GM21447 (cell line): ENCODE data around the gene MANSC1.
"Not testable (repeated sequence)": the region's sequence is repeated elsewhere in the genome, so short reads cannot be mapped to it uniquely, and the experiment has no call there.

Experiments
- ATAC-seq: cut with Tn5 transposase; IDR thresholded peaks from one replicate; pipeline ENCODE4 v1.9.1; 2021; ENCODE audit not compliant: unreplicated experiment

Gene MANSC1

GRCh38 chr12:12327802-12328201 lies 22.2 kb downstream of the MANSC1 start:
- no peak for ATAC-seq

DNA sequence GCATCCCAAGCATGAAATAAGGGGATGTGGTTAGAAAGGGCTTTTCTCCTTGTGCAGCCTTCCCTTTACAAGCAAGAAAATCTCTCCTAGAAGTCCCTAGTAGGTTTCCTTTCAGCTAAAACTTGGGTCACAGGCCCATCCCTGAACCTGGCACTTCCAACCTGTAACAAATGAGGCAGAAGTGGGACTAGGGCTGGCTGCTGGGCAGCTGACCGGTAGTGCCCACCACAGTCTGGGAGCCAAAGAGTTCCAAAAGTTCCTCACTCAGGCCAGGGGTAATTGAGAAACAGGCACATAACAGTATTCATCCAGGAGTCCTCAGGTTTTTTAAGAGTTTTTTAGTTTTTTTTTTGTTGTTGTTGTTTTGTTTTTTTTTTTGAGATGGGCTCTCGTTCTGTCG lies 23.8 kb downstream of the MANSC1 start:
- no peak for ATAC-seq

DNA sequence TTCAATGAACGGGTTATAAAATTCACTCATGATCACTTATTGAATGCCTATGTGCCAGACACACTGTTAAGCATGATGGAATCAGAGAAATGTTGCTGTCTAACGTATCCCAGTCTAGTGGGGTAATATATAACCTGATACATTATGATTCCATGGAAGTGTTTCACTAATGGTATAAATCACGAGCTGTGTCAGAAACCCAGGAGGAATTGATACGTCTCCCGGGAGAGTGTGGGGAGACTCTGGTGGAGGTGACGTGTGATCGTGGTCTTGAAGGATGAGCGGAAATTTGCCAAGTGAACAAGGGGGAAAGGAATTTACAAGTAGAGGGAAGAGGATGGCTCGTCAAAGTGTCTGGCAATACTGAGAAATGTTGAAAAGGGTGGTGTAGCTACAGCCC lies 26.5 kb downstream of the MANSC1 start:
- ATAC-seq: no peak

- ATAC-seq: no peak
Observed at GRCh38 chr12:12323118-12323517, 26.9 kb downstream of the MANSC1 start.

DNA sequence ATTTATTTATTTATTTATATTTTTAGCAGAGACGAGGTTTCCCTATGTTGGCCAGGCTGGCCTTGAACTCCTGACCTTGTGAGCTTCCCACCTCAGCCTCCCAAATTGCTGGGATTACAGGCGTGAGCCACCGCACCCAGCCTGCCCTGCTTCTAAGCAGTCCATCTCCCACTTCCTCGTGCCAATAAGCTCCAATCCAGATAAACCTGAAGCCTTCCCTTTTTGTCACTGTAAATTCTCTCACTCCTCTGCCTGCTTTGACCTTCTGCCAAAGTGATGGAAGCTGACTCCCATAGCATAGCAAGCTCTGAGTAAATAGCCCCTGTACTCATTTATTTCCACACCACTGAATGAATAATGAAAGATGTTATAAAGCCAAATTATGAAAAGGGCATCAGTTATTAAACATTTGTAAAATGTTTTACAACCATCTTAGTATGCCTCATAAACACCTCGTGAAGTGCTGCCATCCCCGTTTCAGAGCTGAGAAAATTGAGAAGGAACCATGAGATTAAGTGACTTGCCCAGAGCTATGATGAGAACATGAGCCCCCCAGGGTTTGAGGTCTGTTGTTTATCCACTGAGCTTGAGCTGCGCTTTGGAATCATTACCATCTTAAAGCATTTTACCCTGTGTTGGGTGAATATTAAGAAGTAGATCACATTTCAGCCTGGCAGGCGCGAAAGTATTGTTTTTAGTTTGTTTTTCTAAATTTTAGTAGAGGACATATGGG lies 30.4 kb downstream of the MANSC1 start:
- no peak for ATAC-seq

- ATAC-seq: no peak
Observed at GRCh38 chr12:12315838-12316237, 34.2 kb downstream of the MANSC1 start.

GRCh38 chr12:12310695-12311094 lies 39.3 kb downstream of the MANSC1 start:
- not testable (repeated sequence) for ATAC-seq

- no peak for ATAC-seq
Observed at GRCh38 chr12:12305568-12306300, 44.3 kb downstream of the MANSC1 start.

GRCh38 chr12:12302976-12303375 lies 47.1 kb downstream of the MANSC1 start:
- ATAC-seq: no peak

DNA sequence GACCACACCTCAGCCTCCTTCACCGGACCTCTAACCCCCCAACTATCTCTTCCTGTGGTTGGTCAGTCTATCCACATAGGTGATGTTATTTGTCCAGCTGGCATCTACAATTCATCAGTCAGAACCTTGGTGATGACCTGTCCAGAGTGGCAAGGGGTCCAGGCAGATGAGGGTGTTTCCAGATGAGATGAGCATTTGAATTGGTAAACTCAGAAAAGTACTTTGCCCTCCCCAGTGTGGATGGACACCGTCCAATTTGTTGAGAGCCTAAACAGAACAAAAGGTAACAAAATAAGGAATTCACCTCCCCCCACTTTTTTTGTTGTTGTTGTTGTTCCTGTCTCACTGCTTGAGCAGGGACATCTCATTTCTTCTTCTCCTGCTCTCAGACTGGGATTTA lies 48.9 kb downstream of the MANSC1 start:
- no peak for ATAC-seq

- ATAC-seq: no peak
Observed at GRCh38 chr12:12297201-12297830, 52.7 kb downstream of the MANSC1 start.

DNA sequence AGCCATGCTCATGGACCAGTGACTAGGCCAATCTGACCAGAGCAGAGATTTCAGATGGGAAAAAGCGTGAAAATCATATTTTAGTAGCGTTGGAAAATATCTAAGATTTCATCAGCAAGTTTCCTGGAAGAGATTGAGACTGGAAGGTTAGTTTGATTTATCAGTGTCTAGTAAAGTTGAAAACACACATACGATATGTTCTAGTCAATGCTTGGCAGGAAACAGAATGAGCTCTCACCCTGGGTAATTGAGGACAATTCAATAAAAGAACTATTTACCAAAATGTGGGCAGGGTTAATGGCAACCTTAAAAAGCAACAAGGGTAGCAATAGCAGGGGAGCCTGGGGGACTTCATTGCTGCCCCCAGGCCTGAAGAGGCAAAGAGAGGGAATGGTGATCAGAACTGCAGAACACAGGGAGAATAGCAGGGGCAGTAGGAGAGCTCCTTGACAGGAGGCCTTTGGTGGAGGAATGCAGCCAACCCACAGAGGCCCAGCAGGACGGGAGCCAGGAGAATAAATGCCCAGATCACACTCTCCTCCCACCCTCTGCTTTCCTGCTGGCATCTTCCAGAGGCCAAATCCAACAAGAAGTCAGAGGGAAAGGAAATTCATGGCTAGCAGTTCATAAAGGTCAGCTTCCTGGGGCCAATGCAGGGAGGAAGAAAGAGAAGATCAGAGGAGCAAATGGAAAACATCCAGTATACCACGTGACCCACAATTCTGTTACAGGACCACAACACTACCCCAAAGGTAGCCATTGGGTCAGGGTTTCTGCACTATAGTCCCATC lies 55.6 kb downstream of the MANSC1 start:
- no peak for ATAC-seq

- ATAC-seq: no peak
Observed at GRCh38 chr12:12290206-12290605, 59.8 kb downstream of the MANSC1 start.

DNA sequence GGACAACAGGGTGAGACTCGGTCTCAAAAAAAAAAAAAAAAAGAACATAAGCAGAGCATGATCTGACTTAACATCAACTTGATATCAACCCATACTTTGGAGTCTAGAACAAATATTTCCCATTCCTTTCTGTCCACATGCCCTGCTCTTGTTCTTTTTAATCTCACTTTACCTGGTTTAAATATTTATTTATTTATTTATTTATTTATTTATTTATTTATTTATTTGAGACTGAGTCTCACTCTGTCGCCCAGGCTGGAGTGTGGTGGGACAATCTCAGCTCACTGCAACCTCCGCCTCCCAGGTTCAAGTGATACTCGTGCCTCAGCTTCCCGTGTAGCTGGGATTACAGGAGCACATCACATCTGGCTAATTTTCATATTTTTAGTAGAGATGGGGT lies 63.6 kb downstream of the MANSC1 start:
- ATAC-seq: no peak

DNA sequence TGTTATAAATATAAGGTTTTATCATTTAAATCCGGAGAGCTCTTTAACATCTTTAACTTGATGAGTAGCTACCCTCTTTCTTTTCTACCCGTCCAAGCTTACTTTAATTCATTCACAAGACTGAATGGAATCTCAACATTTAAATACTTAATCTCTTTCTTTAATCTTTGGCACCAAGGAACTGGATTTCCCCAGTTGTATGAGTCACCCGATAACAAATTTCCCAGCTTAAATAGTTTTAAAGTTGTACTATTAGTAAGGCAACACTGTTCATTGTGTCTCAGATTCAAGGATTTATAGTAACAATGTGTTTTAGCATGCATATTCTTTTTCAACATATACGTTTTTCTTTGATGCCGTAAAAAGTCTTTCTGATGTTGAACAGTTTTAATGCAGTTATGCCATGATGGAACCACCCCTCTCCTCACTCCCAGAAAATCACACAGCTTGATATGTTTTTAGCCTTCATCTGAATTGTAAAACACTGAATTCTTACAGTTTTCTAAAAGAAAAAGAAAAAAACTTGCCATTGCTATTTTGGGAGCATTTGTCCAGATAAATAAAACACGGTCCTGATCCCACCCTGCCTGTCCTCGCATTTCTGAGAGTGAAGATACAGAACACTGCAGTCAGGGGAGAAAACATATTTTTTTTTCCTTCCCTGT lies 67.1 kb downstream of the MANSC1 start:
- no peak for ATAC-seq

GRCh38 chr12:12282202-12282601 lies 67.8 kb downstream of the MANSC1 start:
- no peak for ATAC-seq

DNA sequence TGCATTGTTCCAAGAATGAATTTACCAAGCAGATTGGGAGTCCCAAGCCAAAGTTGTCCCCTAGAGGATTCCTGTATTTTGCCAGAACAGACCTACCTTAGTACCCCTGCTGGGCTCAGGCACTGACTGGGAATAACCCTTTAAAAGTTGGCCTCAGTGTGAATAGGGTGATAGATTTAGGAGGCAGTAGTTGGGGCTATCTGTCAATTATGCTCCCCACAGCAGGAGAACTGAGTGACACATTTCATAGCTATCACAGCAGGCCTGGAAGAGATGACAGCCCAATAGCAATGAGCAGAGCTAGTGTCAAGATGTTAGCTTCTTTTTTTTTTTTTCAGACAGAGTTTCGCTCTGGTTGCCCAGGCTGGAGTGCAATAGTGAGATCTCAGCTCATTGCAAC lies 68.9 kb downstream of the MANSC1 start:
- no peak for ATAC-seq

DNA sequence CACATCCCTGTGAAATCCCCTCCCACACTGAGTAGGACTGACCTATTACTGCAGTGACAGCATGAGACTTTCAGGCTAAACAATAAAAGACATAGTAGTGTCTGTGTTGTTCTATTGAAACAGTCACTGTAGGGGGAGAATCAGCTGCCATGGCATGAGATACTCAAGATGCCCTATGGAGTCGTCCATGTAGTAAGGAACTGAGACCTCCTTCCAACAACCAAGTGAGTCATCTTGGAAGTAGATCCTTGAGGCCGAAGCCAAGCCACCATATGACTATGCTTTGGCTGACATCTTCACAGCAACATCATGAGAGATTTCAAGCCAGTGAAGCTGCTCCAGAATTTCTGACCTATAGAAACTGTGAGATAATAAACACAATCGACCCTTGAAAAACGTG lies 71.1 kb downstream of the MANSC1 start:
- no peak for ATAC-seq
